ENCODE results near the gene NQO2. TPM values are rescaled to one million over a fixed set of nuclear protein-coding genes. Genes with fewer than 3 reads are reported as not detected.
"Not testable (repeated sequence)": the region's sequence is repeated elsewhere in the genome, so short reads cannot be mapped to it uniquely, and the experiment has no call there.

Gene NQO2
- total RNA-seq, 2 donors from 2014 or later, result 18.0 to 35.1 TPM

DNA sequence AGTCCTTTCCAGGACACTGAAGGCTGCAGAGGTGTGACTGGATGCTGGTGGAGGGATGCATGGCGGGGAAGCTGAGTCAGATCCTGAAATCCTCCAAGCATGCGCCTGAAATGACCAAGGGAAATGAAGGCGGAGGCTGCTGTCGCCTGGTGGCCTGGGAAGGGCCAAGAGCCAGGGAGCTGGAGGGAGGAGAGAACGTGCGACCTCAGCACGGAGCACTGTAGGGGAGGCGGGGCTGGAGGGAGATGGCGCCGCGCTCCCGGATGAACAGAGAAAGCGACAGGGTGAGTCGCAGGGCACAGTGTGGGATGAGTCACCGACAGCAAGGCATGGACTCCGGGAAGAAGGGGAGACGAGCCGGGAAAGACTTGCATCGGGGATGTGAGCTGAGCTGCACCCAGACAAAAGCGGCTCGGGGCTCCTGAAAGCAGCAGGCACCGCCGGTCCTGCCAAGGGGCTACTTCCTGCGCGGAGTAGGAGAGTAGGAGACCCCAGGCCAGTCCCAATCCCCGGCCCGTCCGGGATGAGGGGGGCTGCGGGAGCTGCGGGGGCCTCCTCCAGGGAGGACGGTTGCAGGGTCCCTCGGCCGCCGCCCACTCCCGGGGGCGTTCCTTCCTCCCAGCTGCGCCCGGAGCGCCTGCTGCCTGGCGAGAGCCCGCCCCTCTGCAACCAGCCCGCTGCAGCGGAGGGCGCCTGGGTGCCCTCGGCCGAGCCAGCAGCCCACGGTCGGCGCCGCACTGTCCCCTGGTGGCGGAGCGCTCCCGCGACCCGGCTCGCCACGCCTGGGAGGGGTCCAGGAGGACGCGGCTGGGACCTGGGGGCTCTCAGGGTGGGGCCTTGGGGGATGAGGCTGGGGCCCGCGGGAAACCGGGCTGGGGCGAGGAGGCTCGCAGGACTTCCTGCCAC lies 11.0 kb upstream of the NQO2 start:
- H3K4me1 Mint-ChIP-seq (ENCODE audit: low read depth in 2 of 2), result peaks cover 29 to 37% of the 10 kb centered on the region in 2 donors
- peak overlapping the region; percentile 96 for H3K4me3 Mint-ChIP-seq
- no peaks in the 10 kb centered on the region for H3K9me3 Mint-ChIP-seq
- no peaks in the 10 kb centered on the region for H3K36me3 Mint-ChIP-seq
- H3K27ac Mint-ChIP-seq, result peak overlapping the region; percentile 96 to 99
- H3K27me3 Mint-ChIP-seq, result peaks cover under 1% of the 10 kb centered on the region in 2 donors
- DNase-seq (ENCODE audit: low spot score) (peak; percentile 89), ATAC-seq (peak; percentile 91 to 92)

DNA sequence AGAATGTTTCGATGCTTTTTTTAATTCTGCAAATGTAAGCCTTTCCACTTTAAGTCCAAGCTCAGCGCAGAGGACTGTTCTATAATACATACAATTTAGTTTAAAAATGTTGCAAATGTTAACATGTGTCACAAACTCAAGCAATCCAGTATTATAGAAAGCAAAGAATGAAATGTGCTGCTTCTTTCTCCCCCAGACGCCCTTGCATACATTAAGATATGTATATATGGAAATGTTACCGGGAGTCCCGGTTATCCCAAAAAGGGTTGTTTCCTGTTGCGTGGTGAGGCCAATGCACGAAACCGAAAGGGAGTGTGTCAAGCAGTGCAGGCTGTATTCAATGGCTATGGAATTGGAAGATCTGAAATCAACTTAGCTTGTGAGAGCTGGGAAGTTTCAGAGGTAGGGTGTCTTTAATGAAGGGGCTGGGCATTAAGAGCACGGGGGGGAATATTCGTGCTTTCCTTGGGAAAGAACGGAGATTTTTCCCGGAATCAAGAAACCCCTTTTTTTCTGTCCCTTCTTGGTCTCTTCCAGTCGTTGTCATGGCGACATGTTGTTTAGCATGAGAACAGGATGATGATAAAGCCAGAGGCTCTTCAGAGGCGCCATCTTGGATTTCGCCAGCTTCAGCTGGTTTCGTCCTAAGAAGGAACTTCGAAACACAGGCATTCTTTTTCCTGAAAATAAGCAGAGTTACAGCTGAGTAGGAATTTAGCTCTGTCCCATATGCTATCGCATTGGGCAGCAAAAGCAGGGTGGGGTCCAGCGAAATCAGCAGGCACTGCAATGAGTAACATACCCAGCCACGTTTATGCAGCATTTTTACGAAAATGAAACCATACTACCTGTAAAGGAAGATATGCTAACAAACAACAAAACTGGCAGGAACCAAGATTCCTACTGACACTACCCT lies 10.1 kb upstream of the NQO2 start:
- H3K36me3 Mint-ChIP-seq, result no peaks in the 10 kb centered on the region
- DNase-seq (ENCODE audit: low spot score), result peak; percentile 84
- peak; percentile 76 to 86 for ATAC-seq
- peak overlapping the region; percentile 96 for H3K4me3 Mint-ChIP-seq
- no peaks in the 10 kb centered on the region for H3K9me3 Mint-ChIP-seq
- H3K27ac Mint-ChIP-seq, result peak overlapping the region; percentile 96 to 99
- no peaks in the 10 kb centered on the region for H3K27me3 Mint-ChIP-seq
- peaks cover 29 to 37% of the 10 kb centered on the region in 2 donors for H3K4me1 Mint-ChIP-seq (ENCODE audit: low read depth in 2 of 2)

DNA sequence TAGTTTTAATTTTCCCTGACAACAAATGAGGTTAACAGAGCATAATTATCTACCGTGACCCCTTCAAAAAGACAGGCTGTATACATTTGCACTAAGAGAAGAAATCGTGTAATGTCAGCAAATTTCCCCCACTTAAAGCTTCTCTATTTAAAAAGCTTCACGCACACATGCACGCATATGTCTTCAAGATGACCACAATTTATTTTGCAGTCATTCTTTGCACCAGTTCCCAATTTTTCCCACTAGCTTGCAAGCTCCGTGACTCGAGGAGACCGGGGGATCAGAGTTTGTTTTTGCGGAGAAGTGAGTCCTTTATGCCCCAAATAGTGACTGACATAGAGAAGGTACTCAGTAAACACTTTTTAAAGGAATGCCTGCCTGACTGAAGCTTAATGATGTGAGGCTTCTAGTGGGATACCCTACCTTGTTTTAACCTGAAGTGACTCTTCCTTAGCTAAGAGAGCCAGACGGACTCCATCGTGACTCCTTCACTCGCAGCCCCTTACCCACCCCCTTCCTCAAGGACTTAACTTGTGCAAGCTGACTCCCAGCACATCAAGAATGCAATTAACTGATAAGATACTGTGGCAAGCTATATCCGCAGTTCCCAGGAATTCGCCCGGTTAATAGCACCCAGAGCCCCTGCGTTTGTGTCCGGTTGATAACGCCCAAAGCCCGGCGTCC lies 9.3 kb upstream of the NQO2 start:
- Mint-ChIP-seq H3K36me3 (no peaks in the 10 kb centered on the region), H3K27me3 (no peaks in the 10 kb centered on the region), H3K27ac (peak overlapping the region; percentile 96 to 99), H3K4me3 (peak overlapping the region; percentile 96), H3K4me1 (ENCODE audit: low read depth in 2 of 2) (peaks cover 29 to 37% of the 10 kb centered on the region in 2 donors), H3K9me3 (no peaks in the 10 kb centered on the region)
- no peak for DNase-seq (ENCODE audit: low spot score)
- no peak for ATAC-seq

DNA sequence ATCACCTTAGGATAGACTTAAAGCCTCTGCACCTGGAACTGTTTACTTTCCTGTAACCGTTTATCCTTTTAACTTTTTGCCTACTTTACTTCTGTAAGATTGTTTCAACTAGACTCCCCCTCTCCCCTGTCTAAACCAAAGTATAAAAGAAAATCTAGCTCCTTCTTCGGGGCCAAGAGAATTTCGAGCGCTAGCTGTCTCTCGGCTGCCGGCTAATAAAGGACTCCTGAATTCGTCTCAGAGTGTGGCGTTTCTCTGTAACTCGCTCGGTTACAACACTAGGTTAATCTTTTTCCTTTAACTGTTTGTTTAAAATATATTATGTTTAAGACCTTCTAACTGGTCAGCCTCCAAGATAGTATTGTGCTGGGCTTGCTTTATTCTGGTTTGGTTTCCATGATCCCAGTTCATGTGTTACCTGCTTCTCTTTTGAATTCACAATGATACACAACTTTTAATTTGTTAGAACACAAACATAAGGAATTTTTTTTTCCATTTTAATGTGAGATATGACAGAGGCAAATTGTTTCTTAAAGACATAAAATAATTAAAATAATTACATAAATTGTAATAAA lies 8.7 kb upstream of the NQO2 start:
- Mint-ChIP-seq H3K27ac (peak overlapping the region; percentile 96 to 99), H3K9me3 (no peaks in the 10 kb centered on the region), H3K27me3 (no peaks in the 10 kb centered on the region), H3K4me1 (ENCODE audit: low read depth in 2 of 2) (peaks cover 29 to 37% of the 10 kb centered on the region in 2 donors), H3K36me3 (no peaks in the 10 kb centered on the region), H3K4me3 (peak overlapping the region; percentile 96)
- ATAC-seq (no peak), DNase-seq (ENCODE audit: low spot score) (no peak)

DNA sequence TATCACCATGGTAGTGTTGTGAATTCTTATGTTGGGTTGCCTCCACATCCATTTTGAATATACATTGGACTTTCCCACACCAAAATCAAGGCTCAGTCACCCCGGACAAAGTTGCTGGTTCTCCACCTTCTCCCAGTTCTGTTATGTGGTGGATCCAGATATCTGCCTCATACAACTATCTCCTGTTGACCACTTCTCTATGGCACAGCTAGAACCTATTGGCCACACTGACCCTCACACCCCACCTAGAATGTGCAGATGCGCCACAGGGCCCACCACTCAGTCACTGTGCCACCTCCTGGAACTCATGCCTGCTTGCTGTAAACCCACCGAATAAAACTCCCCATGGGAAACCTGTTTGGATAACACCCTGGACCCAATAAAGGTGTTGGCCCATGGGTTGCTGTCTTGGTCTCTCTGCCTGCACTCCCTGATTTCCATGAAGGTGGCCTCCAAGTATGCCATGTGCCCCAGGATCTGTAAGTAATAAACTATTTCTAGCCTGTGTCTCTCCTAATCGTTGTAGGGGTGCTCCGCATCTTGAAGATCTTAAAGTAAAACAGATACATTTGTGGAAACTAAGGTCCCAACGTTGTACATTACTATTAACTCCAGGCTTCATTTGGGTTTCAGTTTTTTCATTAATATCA lies 7.2 kb upstream of the NQO2 start:
- Mint-ChIP-seq H3K27ac (peak overlapping the region in 1 of 2 donors; percentile 62), H3K36me3 (no peaks in the 10 kb centered on the region), H3K4me1 (ENCODE audit: low read depth in 2 of 2) (peaks cover 26 to 32% of the 10 kb centered on the region in 2 donors), H3K9me3 (no peaks in the 10 kb centered on the region), H3K27me3 (peaks cover 0 to 2% of the 10 kb centered on the region in 2 donors), H3K4me3 (no peak overlapping the region)
- ATAC-seq (no peak), DNase-seq (ENCODE audit: low spot score) (no peak)

DNA sequence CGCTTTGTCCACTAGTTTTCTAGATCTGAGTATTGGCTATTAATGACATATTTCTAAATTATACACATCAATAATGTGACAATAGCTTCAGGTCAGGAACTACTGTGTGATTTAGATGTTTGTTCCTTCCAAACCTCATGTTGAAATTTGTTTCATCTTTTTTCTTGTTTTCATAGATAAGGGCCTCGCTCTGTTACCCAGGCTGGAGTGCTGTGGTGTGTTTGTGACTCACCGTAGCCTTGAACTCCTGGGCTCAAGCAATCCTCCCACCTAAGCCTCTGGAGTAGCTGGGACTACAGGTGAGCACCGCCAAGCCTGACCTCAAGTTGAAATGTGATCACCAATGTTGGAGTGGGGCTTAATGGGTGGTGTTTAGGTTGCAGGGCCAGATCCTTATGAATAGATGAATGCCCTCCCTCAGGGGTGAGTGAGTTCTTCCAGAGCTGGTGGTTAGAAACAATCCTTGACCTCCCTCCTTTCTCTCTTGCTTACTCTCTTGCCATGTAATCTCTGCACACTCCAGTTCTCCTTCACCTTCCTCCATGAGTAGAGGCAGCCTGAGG lies 5.9 kb upstream of the NQO2 start:
- no peak for ATAC-seq
- Mint-ChIP-seq H3K27ac (peak overlapping the region in 1 of 2 donors; percentile 74), H3K4me3 (no peak overlapping the region), H3K9me3 (no peaks in the 10 kb centered on the region), H3K27me3 (peaks cover 0 to 2% of the 10 kb centered on the region in 2 donors), H3K4me1 (ENCODE audit: low read depth in 2 of 2) (peaks cover 23 to 32% of the 10 kb centered on the region in 2 donors), H3K36me3 (no peaks in the 10 kb centered on the region)
- no peak for DNase-seq (ENCODE audit: low spot score)

DNA sequence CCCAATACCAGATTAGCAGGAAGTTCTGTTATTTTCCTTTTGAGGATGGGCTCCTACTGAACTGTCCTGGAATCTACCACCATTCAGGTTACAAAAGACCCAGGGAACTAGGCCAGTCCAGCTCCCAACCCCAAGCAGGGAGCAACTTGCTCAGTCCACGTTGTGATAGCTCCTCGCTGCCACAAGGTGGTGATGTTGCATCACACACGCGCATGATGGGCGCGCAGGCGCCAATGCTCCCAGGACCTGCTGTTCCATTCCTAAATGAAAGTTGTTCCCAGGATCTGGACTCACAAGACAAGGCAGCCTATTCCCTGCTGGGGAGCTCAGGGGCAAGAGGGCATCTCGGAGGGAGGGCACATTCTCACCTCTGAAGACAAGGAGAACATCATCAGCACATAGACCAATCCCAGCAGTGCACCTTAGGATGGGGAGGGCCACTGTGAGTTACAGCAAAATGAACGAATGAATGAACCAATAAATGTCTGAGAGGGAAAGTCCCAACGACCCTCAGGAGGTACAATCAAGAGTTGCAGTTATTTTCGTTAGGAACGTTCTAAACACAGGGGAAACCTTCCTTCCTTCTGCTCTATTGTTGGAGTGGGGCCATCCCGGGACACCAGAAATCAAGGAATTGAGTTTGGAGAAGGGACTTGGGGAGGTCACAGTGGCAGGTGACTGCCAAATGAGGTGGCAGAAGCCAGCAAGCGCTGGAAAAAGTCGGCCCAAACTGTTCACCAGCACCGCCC lies 1.3 kb upstream of the NQO2 start:
- peak overlapping the region; percentile 28 to 88 for H3K27ac Mint-ChIP-seq

DNA sequence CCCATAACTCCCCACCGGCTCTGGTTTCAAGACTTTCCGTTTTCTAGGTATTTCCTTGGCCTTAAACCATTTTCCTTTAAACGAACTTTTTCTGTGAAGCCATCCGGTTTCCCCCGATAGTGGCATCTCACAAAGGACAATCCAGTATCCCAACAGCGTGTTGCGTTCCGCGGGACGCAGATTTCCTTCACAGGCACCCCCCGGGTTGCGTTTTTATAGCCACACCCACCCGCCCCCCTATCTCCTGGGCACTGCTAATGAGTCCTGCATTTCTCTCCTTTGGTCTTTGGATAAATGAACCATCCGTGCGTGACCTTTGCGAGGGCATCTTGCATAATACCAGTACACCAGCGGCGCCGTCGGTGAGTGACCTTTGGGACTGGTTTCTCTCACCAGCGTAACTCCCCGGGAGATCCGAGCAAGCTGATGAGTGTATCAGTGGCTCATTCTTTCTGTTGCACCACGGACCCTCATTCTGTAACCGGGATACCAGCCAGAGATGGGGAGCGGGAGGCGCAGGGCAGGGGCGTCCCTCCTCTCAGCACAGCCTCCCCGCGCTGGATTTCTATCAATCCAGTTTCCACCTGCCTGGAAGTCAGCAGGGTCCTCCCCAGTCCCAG lies 586 bp upstream of the NQO2 start:
- ATAC-seq (peak; percentile 54 to 82), DNase-seq (ENCODE audit: low spot score) (no peak)
- no peaks in the 10 kb centered on the region for H3K9me3 Mint-ChIP-seq
- peaks cover 0 to 2% of the 10 kb centered on the region in 2 donors for H3K27me3 Mint-ChIP-seq
- H3K4me3 Mint-ChIP-seq, result peak overlapping the region; percentile 87
- peak overlapping the region; percentile 28 to 88 for H3K27ac Mint-ChIP-seq
- peaks cover 26 to 33% of the 10 kb centered on the region in 2 donors for H3K4me1 Mint-ChIP-seq (ENCODE audit: low read depth in 2 of 2)
- no peaks in the 10 kb centered on the region for H3K36me3 Mint-ChIP-seq

More for the DNA sequence above, 1.3 kb upstream of the NQO2 start:
- Mint-ChIP-seq H3K4me1 (ENCODE audit: low read depth in 2 of 2) (peaks cover 26 to 33% of the 10 kb centered on the region in 2 donors), H3K4me3 (peak overlapping the region; percentile 87)
- peak; percentile 50 to 56 for ATAC-seq
- H3K36me3 Mint-ChIP-seq; H3K27me3 Mint-ChIP-seq; H3K9me3 Mint-ChIP-seq; DNase-seq (ENCODE audit: low spot score): not testable (repeated sequence)

DNA sequence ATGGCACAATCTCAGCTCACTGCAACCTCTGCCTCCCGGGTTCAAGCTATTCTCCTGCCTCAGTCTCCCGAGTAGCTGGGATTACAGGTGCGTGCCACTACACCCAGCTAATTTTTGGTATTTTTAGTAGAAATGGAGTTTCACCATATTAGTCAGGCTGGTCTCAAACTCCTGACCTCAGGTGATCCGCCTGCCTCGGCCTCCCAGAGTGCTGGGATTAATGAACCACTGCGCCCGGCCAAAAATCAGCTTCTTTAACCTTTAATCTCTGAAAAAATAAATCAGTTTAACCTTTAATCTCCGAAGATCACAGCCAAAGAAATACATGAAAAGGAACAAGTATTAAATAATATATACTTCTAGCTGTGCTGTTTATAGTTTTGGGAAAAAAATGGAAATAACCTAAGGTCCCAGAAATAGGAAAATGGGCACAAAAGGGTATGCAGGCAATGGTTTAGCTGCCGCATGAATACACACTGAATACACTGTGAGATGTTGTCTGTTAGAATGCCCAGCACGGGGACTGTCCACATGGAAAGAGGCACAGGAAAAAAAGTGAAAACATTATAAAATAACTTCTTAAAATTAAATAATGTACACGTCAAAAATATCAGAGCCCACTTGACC lies 1.6 kb downstream of the NQO2 start:
- Mint-ChIP-seq H3K9me3 (no peaks in the 10 kb centered on the region), H3K27me3 (peaks cover 0 to 2% of the 10 kb centered on the region in 2 donors), H3K4me3 (peak overlapping the region; percentile 87), H3K4me1 (ENCODE audit: low read depth in 2 of 2) (peaks cover 26 to 33% of the 10 kb centered on the region in 2 donors), H3K27ac (no peak overlapping the region), H3K36me3 (peaks cover 2% of the 10 kb centered on the region)
- ATAC-seq (no peak), DNase-seq (ENCODE audit: low spot score) (no peak)

DNA sequence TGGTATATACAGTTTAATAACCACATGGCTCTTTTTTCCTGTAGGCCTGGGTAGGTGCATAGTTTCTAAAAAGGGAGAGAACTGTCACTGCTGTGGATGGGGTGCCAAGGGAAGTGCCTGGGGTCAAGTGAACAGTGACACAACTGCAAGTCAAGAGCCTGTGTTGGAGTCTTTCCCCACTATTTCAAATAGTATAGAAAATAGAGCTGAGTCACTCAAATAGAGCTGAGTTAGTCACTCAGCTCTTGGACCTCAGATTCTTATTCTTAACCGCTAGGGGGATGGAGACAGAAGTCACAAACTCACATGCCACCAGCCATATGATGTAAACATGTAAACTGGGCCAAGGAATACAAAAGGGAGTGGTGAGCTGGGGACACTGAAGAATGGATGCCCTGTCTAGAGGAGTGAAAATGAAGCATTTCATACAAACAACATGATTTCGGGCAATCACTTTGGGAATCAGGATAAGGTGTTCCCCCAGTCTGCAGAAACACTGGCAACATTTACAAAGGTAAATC lies 2.1 kb downstream of the NQO2 start:
- DNase-seq (ENCODE audit: low spot score) (no peak), ATAC-seq (peak in 1 of 2 donors; percentile 3)
- Mint-ChIP-seq H3K27me3 (peaks cover 0 to 2% of the 10 kb centered on the region in 2 donors), H3K4me1 (ENCODE audit: low read depth in 2 of 2) (peaks cover 26 to 33% of the 10 kb centered on the region in 2 donors), H3K27ac (peak overlapping the region in 1 of 2 donors; percentile 50), H3K4me3 (peak overlapping the region; percentile 51), H3K36me3 (peaks cover 8% of the 10 kb centered on the region), H3K9me3 (no peaks in the 10 kb centered on the region)

DNA sequence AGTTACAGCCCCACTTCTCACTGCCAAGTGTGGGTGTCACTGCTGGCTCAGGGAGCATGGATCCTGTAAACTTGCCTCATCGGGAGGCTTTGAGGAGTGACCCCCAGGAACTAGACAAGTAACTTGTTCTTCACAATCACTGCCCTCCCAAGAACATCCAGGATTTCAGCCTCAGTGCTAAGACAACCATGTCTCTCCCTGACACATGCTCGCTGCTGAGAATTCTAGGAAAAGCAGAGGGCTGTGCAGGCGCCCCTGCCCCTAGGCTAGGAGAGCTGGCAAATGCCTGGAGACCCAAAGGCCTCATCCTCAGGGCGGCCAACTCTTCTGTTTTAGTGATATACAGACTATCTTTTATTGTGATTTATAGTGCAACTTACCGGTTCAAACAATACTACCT lies 3.5 kb downstream of the NQO2 start:
- not testable (repeated sequence) for H3K4me3 Mint-ChIP-seq; ATAC-seq; DNase-seq (ENCODE audit: low spot score); H3K9me3 Mint-ChIP-seq; H3K27me3 Mint-ChIP-seq
- Mint-ChIP-seq H3K27ac (peak overlapping the region in 1 of 2 donors; percentile 50), H3K4me1 (ENCODE audit: low read depth in 2 of 2) (peaks cover 24 to 28% of the 10 kb centered on the region in 2 donors), H3K36me3 (peaks cover 11% of the 10 kb centered on the region)

Data from natural killer cell treated with Interleukin-12 subunit alpha and Interleukin-12 subunit beta and Interleukin-15 and Interleukin-18, amount 100 ng/mL, for 72 hours (primary cell).